H54 (cell line): ENCODE data around the gene SIPA1L3.

Source experiments
- DNase-seq: peaks from one replicate; pipeline ENCODE4 v3.0.0; 2011; ENCODE audit warnings: low spot score, mixed read lengths; ENCODE audit not compliant: insufficient read length
- FAIRE-seq: peaks from 3 replicates; lab custom pipeline; 2011; peaks lifted over from hg19 to GRCh38; lab: Jason Lieb, UNC
- POLR2A ChIP-seq: IDR thresholded peaks from 2 replicates; pipeline ENCODE4 v1.6.1; 2011; ENCODE audit warnings: low read depth, mild to moderate bottlenecking, low read length

SIPA1L3 gene

GRCh38 chr19:38252385-38252784 lies 345.4 kb downstream of the SIPA1L3 start:
- TF ChIP-seq POLR2A, result no peak
- no peak for FAIRE-seq
- no peak for DNase-seq

GRCh38 chr19:38252941-38253691 lies 346.1 kb downstream of the SIPA1L3 start:
- FAIRE-seq (no peak), DNase-seq (no peak)
- TF ChIP-seq POLR2A, result no peak

GRCh38 chr19:38253788-38254187 lies 346.8 kb downstream of the SIPA1L3 start:
- TF ChIP-seq POLR2A, result no peak
- FAIRE-seq (no peak), DNase-seq (no peak)

- no peak for FAIRE-seq
- TF ChIP-seq POLR2A, result no peak
- DNase-seq, result no peak
These were observed 348.5 kb downstream of the SIPA1L3 start for GRCh38 chr19:38255383-38256014.
